Glutamatergic neuron (in vitro differentiated cells): Measurements from ENCODE around the gene SLC10A7. TPM values are rescaled to one million over a fixed set of nuclear protein-coding genes. Genes with fewer than 3 reads are reported as not detected.

Experiments used
- DNase-seq: peaks from one replicate; pipeline ENCODE4 v3.0.0; 2022
- H3K27ac Mint-ChIP-seq: one replicate; pipeline ENCODE4 v1.8.0; 2020; ENCODE audit warnings: mild to moderate bottlenecking, mixed read lengths, inconsistent platforms; ENCODE audit not compliant: unreplicated experiment
- H3K27me3 Mint-ChIP-seq: one replicate; pipeline ENCODE4 v1.8.0; 2020; ENCODE audit warnings: mild to moderate bottlenecking, moderate library complexity, mixed read lengths, inconsistent platforms; ENCODE audit not compliant: unreplicated experiment
- H3K36me3 Mint-ChIP-seq: one replicate; pipeline ENCODE4 v1.8.0; 2020; ENCODE audit warnings: mild to moderate bottlenecking, mixed read lengths, inconsistent platforms; ENCODE audit not compliant: unreplicated experiment
- H3K4me1 Mint-ChIP-seq: one replicate; pipeline ENCODE4 v1.8.0; 2020; ENCODE audit warnings: mild to moderate bottlenecking, low read depth, mixed read lengths, inconsistent platforms; ENCODE audit not compliant: unreplicated experiment
- H3K4me3 Mint-ChIP-seq: one replicate; pipeline ENCODE4 v1.8.0; 2020; ENCODE audit warnings: mild to moderate bottlenecking, mixed read lengths, inconsistent platforms; ENCODE audit not compliant: unreplicated experiment
- H3K9me3 Mint-ChIP-seq: one replicate; pipeline ENCODE4 v1.8.0; 2020; ENCODE audit warnings: mild to moderate bottlenecking, moderate library complexity, mixed read lengths, inconsistent platforms; ENCODE audit not compliant: unreplicated experiment
- CTCF ChIP-seq: fragments of 200-600 bp; sonication (generic); IDR thresholded peaks from one replicate; pipeline ENCODE4 v1.5.0; 2021; ENCODE audit not compliant: partially characterized antibody, unreplicated experiment
- total RNA-seq: library from RNA; stranded (reverse); fragmentation: NEBNext Ultra II Directional; extraction: Animal tissue kit (Norgen Biotek cat#: 25700); gene quantifications from one replicate; pipeline ENCODE4 v1.2.1, GENCODE V29; 2021; ENCODE audit not compliant: unreplicated experiment

SLC10A7 gene
- total RNA-seq, 1 donor from 2014 or later = 13.5 TPM

- peaks cover 6% of the 10 kb centered on the region for H3K4me1 Mint-ChIP-seq
- H3K27ac Mint-ChIP-seq = no peak overlapping the region
- no peak for DNase-seq
- TF ChIP-seq CTCF = no peak
- H3K9me3 Mint-ChIP-seq = no peaks in the 10 kb centered on the region
- H3K27me3 Mint-ChIP-seq = no peaks in the 10 kb centered on the region
- no peak overlapping the region for H3K4me3 Mint-ChIP-seq
- H3K36me3 Mint-ChIP-seq = no peaks in the 10 kb centered on the region
Measured at GRCh38 chr4:146292508-146292907, 229.2 kb downstream of the SLC10A7 start.

- no peak for DNase-seq
- peaks cover 3% of the 10 kb centered on the region for H3K4me1 Mint-ChIP-seq
Measured at GRCh38 chr4:146291313-146291712, 230.4 kb downstream of the SLC10A7 start.

GRCh38 chr4:146288193-146288592 is 233.5 kb downstream of the SLC10A7 start:
- TF ChIP-seq CTCF = no peak
- peaks cover 3% of the 10 kb centered on the region for H3K4me1 Mint-ChIP-seq
- no peaks in the 10 kb centered on the region for H3K27me3 Mint-ChIP-seq
- H3K27ac Mint-ChIP-seq = no peak overlapping the region
- no peak overlapping the region for H3K4me3 Mint-ChIP-seq
- no peak for DNase-seq
- H3K9me3 Mint-ChIP-seq = no peaks in the 10 kb centered on the region
- no peaks in the 10 kb centered on the region for H3K36me3 Mint-ChIP-seq

More at GRCh38 chr4:146291313-146291712, 230.4 kb downstream of the SLC10A7 start:
- Mint-ChIP-seq H3K27ac (no peak overlapping the region), H3K27me3 (no peaks in the 10 kb centered on the region), H3K9me3 (no peaks in the 10 kb centered on the region), H3K4me3 (no peak overlapping the region), H3K36me3 (no peaks in the 10 kb centered on the region)
- TF ChIP-seq CTCF = peak; percentile 26

DNA sequence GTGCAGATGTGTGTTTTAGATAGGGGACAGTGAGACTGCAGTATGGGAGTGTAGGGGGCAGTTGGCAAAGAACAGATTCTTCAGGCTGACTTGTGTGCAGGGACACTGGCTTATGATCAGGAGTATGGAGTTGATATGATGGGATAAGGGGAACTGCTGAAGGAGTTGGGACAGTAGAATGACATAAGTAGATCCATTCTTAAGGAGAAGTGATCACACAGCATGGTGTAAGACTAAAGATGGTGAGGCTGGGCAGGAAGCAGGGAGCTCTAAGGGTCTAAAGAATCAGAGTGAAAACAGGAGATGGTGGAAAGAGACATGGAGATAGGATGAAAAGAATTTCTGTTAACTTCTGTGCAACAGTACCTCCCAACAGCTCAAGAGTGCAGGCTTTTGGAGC is 236.7 kb downstream of the SLC10A7 start:
- no peak overlapping the region for H3K4me3 Mint-ChIP-seq
- no peaks in the 10 kb centered on the region for H3K9me3 Mint-ChIP-seq
- TF ChIP-seq CTCF = no peak
- DNase-seq = no peak
- no peak overlapping the region for H3K27ac Mint-ChIP-seq
- H3K36me3 Mint-ChIP-seq = no peaks in the 10 kb centered on the region
- no peaks in the 10 kb centered on the region for H3K27me3 Mint-ChIP-seq
- no peaks in the 10 kb centered on the region for H3K4me1 Mint-ChIP-seq

DNA sequence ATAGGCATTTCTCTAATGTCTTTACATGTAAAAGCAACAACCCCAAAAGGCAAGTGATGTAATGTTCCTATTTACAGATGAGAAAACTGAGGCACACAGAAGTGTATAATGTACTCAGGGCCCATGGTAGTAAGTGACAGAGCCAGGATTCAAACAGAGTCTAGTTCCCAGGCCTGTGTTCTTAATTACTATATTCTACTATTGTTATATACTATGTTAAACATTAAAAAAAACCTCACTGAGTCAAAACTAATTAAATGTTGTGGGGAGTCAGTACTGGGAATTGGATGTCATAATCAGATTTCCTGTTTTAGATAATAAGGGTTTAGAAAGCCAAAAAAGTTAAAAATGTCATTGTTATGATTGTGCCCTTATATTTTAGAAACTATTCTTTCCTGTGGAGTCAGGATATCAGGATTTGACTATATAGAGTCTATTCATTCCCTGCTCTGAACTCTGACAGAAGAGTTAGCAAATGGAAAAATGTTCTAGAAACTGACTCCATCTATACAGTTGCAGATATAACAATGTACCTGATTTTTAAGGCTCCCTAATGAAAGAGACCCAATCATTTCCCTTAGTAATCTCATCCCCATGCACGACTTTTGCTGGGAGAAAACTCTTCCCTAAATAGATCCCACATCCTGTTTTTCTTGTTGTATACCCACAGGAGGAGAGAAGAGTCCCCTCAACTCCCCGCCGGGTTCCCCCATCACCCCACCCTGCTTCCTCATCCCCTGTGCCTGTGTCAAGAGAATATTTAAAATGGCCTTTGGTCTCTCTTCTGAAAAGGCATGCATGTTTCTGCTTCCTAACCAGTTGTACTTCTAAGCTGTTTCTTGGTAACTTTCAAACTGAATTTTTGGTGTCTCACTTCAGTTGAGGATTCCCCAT is 237.7 kb downstream of the SLC10A7 start:
- no peaks in the 10 kb centered on the region for H3K4me1 Mint-ChIP-seq
- TF ChIP-seq CTCF = no peak
- H3K9me3 Mint-ChIP-seq = no peaks in the 10 kb centered on the region
- H3K27ac Mint-ChIP-seq = no peak overlapping the region
- H3K36me3 Mint-ChIP-seq = no peaks in the 10 kb centered on the region
- no peak for DNase-seq
- no peak overlapping the region for H3K4me3 Mint-ChIP-seq
- no peaks in the 10 kb centered on the region for H3K27me3 Mint-ChIP-seq
